SK-N-SH treated with all-trans-retinoic acid at 6 μM for 48 hours (cell line): Measurements from ENCODE around the gene BTBD17.

Experiments used
- ATAC-seq: fragments of 200-7000 bp; cut with Tn5 transposase; 3 replicates; pipeline ENCODE4 v1.9.1; 2020; ENCODE audit warnings: mild to moderate bottlenecking, moderate library complexity
- ARNTL ChIP-seq: fragments of 450-650 bp; formaldehyde crosslinking; IDR thresholded peaks from 2 replicates; pipeline ENCODE4 v1.5.0; 2020; ENCODE audit warnings: low read depth, mild to moderate bottlenecking, moderate library complexity, borderline replicate concordance
- BACH2 ChIP-seq: fragments of 250-450 bp; sonication (Bioruptor Pico); IDR thresholded peaks from 2 replicates; pipeline ENCODE4 v1.9.0; 2021; ENCODE audit warnings: mild to moderate bottlenecking, borderline replicate concordance
- CSDC2 ChIP-seq: fragments of 250-450 bp; sonication (Bioruptor Pico); IDR thresholded peaks from 2 replicates; pipeline ENCODE4 v1.5.0; 2020; ENCODE audit warnings: mild to moderate bottlenecking, moderate library complexity
- ESRRG ChIP-seq: fragments of 250-450 bp; sonication (Bioruptor Pico); IDR thresholded peaks from 2 replicates; pipeline ENCODE4 v1.6.1; 2021; ENCODE audit warnings: mild to moderate bottlenecking
- GLIS3 ChIP-seq: fragments of 250-450 bp; sonication (Bioruptor Pico); IDR thresholded peaks from 2 replicates; pipeline ENCODE4 v1.5.0; 2020; ENCODE audit warnings: mild to moderate bottlenecking, moderate library complexity
- ISL1 ChIP-seq: fragments of 250-450 bp; sonication (Bioruptor Pico); IDR thresholded peaks from 2 replicates; pipeline ENCODE4 v2.1.2; 2022; ENCODE audit warnings: mild to moderate bottlenecking, moderate library complexity
- OSR1 ChIP-seq: fragments of 250-450 bp; sonication (Bioruptor Pico); IDR thresholded peaks from 2 replicates; pipeline ENCODE4 v1.8.0; 2022; ENCODE audit warnings: moderate library complexity, mild to moderate bottlenecking, inconsistent platforms
- PATZ1 ChIP-seq: fragments of 250-450 bp; sonication (Bioruptor Pico); IDR thresholded peaks from 2 replicates; pipeline ENCODE4 v1.8.0; 2020; ENCODE audit warnings: mild to moderate bottlenecking, moderate library complexity, borderline replicate concordance
- PPARA ChIP-seq: fragments of 250-450 bp; sonication (Bioruptor Pico); IDR thresholded peaks from 2 replicates; pipeline ENCODE4 v1.5.0; 2020; ENCODE audit warnings: mild to moderate bottlenecking, borderline replicate concordance
- SNAI2 ChIP-seq: fragments of 250-450 bp; sonication (Bioruptor Pico); IDR thresholded peaks from 2 replicates; pipeline ENCODE4 v1.5.0; 2020; ENCODE audit warnings: mild to moderate bottlenecking, moderate library complexity
- TSHZ2 ChIP-seq: fragments of 250-450 bp; sonication (Bioruptor Pico); IDR thresholded peaks from 2 replicates; pipeline ENCODE4 v1.5.0; 2020; ENCODE audit warnings: mild to moderate bottlenecking, moderate library complexity
- ZC3H10 ChIP-seq: fragments of 250-450 bp; sonication (Bioruptor Pico); IDR thresholded peaks from 2 replicates; pipeline ENCODE4 v1.5.1; 2021; ENCODE audit warnings: mild to moderate bottlenecking, moderate library complexity
- ZFP3 ChIP-seq: fragments of 250-450 bp; sonication (Bioruptor Pico); IDR thresholded peaks from 2 replicates; pipeline ENCODE4 v1.5.0; 2020; ENCODE audit warnings: mild to moderate bottlenecking, moderate library complexity
- ZFP30 ChIP-seq: fragments of 450-650 bp; formaldehyde crosslinking; IDR thresholded peaks from 2 replicates; pipeline ENCODE4 v1.5.0; 2022; ENCODE audit warnings: mild to moderate bottlenecking, moderate library complexity
- ZNF565 ChIP-seq: fragments of 450-650 bp; formaldehyde crosslinking; conservative IDR thresholded peaks from 2 replicates; pipeline ENCODE4 v1.5.0; 2020; ENCODE audit warnings: low read depth, mild to moderate bottlenecking, moderate library complexity
- ZNF70 ChIP-seq: fragments of 450-650 bp; formaldehyde crosslinking; IDR thresholded peaks from 2 replicates; pipeline ENCODE4 v1.5.0; 2020; ENCODE audit warnings: mild to moderate bottlenecking, moderate library complexity
- TF ChIP-seq, protein P1 (sequence below): fragments of 250-450 bp; sonication (Bioruptor Pico); IDR thresholded peaks from 2 replicates; pipeline ENCODE4 v1.5.1; 2020; ENCODE audit warnings: low read depth, mild to moderate bottlenecking, moderate library complexity
- TF ChIP-seq, protein P2 (sequence below): fragments of 250-450 bp; sonication (Bioruptor Pico); IDR thresholded peaks from 2 replicates; pipeline ENCODE4 v1.5.1; 2021; ENCODE audit warnings: mild to moderate bottlenecking, moderate library complexity

The BTBD17 gene

GRCh38 chr17:74314877-74315276 is 46.8 kb downstream of the BTBD17 start:
- ATAC-seq = no peak
- no peak for TF ChIP-seq GLIS3 (CRISPR knock-in tag)
- TF ChIP-seq ZNF565 (CRISPR knock-in tag) = no peak
- TF ChIP-seq ZC3H10 (CRISPR knock-in tag) = no peak
- TF ChIP-seq SNAI2 = no peak

DNA sequence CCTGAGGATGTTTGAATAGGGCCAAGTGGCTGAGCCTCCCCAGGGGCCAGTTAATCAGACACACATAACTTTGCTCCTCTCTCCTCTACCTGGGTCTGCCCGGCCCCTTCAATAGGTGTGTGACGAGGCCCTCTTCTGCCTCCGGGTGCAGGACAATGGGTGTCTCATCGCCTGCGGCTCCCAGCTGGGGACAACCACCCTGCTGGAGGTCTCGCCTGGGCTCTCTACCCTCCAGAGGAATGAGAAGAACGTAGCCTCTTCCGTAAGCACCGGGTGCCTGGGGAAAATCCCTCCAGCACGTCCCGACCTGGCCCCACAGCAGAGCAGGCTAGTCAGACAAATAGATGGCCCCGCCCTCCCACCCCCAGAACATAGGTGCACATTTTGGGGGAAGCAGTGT is 51.8 kb downstream of the BTBD17 start:
- TF ChIP-seq ZFP30 (CRISPR knock-in tag) = no peak
- no peak for ATAC-seq

DNA sequence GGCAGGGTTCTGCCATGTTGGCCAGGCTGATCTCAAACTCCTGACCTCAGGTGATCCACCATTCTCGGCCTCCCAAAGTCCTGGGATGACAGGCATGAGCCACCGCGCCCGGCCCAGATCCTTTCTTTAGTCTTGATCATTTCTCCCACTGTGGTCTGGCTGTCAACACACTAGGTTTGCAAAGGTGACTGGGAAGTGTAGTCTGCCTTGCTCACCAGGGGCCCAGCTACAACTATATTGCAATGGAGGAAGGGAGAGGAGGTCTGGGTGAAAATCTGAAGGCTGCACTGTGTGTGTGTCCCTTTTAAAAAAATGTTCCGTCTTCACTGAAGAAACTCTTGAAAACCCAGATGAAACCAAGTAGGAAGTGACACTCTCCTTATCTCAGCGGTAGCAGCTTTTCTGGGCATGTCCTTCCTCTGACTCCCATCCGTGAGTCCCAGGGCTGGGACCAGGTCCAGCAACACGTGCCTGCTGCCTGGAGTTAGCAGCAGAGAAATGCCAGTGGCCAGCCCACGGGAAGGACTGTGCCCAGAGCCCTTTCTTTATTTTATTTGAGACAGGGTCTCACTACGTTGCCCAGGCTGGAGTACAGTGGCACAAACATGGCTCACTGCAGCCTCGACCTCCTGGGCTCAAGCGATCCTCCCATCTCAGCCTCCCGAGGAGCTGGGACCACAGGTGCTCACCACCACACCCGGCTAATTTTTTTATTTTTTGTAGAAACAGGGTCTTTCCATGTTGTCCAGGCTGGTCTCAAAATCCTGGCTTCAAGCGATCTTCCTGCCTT is 53.5 kb downstream of the BTBD17 start:
- TF ChIP-seq, protein P1, sequence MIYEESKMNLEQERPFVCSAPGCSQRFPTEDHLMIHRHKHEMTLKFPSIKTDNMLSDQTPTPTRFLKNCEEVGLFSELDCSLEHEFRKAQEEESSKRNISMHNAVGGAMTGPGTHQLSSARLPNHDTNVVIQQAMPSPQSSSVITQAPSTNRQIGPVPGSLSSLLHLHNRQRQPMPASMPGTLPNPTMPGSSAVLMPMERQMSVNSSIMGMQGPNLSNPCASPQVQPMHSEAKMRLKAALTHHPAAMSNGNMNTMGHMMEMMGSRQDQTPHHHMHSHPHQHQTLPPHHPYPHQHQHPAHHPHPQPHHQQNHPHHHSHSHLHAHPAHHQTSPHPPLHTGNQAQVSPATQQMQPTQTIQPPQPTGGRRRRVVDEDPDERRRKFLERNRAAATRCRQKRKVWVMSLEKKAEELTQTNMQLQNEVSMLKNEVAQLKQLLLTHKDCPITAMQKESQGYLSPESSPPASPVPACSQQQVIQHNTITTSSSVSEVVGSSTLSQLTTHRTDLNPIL (CRISPR knock-in tag) = no peak
- TF ChIP-seq TSHZ2 (CRISPR knock-in tag) (no peak), ISL1 (CRISPR knock-in tag) (no peak), ARNTL (CRISPR knock-in tag) (no peak), ZFP30 (CRISPR knock-in tag) (no peak), PPARA (CRISPR knock-in tag) (no peak), ZFP3 (no peak), ZNF70 (no peak), CSDC2 (CRISPR knock-in tag) (no peak), PATZ1 (no peak), SNAI2 (no peak), ESRRG (CRISPR knock-in tag) (no peak), ZC3H10 (CRISPR knock-in tag) (no peak), ZNF565 (CRISPR knock-in tag) (no peak), OSR1 (CRISPR knock-in tag) (no peak), BACH2 (CRISPR knock-in tag) (no peak)
- TF ChIP-seq, protein P2, sequence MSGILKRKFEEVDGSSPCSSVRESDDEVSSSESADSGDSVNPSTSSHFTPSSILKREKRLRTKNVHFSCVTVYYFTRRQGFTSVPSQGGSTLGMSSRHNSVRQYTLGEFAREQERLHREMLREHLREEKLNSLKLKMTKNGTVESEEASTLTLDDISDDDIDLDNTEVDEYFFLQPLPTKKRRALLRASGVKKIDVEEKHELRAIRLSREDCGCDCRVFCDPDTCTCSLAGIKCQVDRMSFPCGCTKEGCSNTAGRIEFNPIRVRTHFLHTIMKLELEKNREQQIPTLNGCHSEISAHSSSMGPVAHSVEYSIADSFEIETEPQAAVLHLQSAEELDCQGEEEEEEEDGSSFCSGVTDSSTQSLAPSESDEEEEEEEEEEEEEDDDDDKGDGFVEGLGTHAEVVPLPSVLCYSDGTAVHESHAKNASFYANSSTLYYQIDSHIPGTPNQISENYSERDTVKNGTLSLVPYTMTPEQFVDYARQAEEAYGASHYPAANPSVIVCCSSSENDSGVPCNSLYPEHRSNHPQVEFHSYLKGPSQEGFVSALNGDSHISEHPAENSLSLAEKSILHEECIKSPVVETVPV = no peak
- TF ChIP-seq, all 23 proteins: peak for 0
- no peak for ATAC-seq
